GM18502 (cell line): ENCODE data around the gene COL25A1.
"Not testable (repeated sequence)": the region's sequence is repeated elsewhere in the genome, so short reads cannot be mapped to it uniquely, and the experiment has no call there.

ENCODE experiments used
- ATAC-seq: cut with Tn5 transposase; IDR thresholded peaks from one replicate; pipeline ENCODE4 v1.9.1; 2021; ENCODE audit warnings: mild to moderate bottlenecking; ENCODE audit not compliant: unreplicated experiment, poor library complexity

The COL25A1 gene

GRCh38 chr4:109025471-109026076 is 276.9 kb downstream of the COL25A1 start:
- no peak for ATAC-seq

- no peak for ATAC-seq
Measured at GRCh38 chr4:109022961-109023360, 279.5 kb downstream of the COL25A1 start.

GRCh38 chr4:109021630-109022029 is 280.8 kb downstream of the COL25A1 start:
- not testable (repeated sequence) for ATAC-seq

GRCh38 chr4:109020861-109021260 is 281.6 kb downstream of the COL25A1 start:
- no peak for ATAC-seq

GRCh38 chr4:109016200-109016599 is 286.3 kb downstream of the COL25A1 start:
- ATAC-seq: no peak

- no peak for ATAC-seq
Measured at GRCh38 chr4:109015413-109015810, 287.0 kb downstream of the COL25A1 start.

GRCh38 chr4:109014593-109015412 is 287.7 kb downstream of the COL25A1 start:
- no peak for ATAC-seq

- ATAC-seq: no peak
Measured at GRCh38 chr4:109012286-109012880, 290.1 kb downstream of the COL25A1 start.

- no peak for ATAC-seq
Measured at GRCh38 chr4:109011241-109012026, 291.0 kb downstream of the COL25A1 start.

GRCh38 chr4:109010521-109010920 is 291.9 kb downstream of the COL25A1 start:
- ATAC-seq: no peak

- no peak for ATAC-seq
Measured at GRCh38 chr4:109009909-109010308, 292.5 kb downstream of the COL25A1 start.

- no peak for ATAC-seq
Measured at GRCh38 chr4:109007976-109008375, 294.5 kb downstream of the COL25A1 start.

- ATAC-seq: no peak
Measured at GRCh38 chr4:109005523-109005922, 296.9 kb downstream of the COL25A1 start.

GRCh38 chr4:109004418-109004817 is 298.0 kb downstream of the COL25A1 start:
- no peak for ATAC-seq

- no peak for ATAC-seq
Measured at GRCh38 chr4:109003964-109004363, 298.5 kb downstream of the COL25A1 start.

GRCh38 chr4:108991551-108992328 is 310.7 kb downstream of the COL25A1 start:
- ATAC-seq: no peak

- no peak for ATAC-seq
Measured at GRCh38 chr4:108988464-108989195, 313.8 kb downstream of the COL25A1 start.

GRCh38 chr4:108984495-108984894 is 318.0 kb downstream of the COL25A1 start:
- not testable (repeated sequence) for ATAC-seq
